Skeletal muscle cell (primary cell): ENCODE measurements around the gene SCLY.
"Not testable (repeated sequence)": the region's sequence is repeated elsewhere in the genome, so short reads cannot be mapped to it uniquely, and the experiment has no call there.

Experiments
- DNase-seq: peaks from one replicate; pipeline ENCODE4 v3.0.0-alpha.2; 2010; ENCODE audit warnings: low read depth
- H3K4me3 ChIP-seq: 2 replicates; pipeline ENCODE4 v1.5.1; 2011; ENCODE audit warnings: low read depth, mild to moderate bottlenecking, control low read depth, low read length, moderate library complexity

The SCLY gene, protein sequence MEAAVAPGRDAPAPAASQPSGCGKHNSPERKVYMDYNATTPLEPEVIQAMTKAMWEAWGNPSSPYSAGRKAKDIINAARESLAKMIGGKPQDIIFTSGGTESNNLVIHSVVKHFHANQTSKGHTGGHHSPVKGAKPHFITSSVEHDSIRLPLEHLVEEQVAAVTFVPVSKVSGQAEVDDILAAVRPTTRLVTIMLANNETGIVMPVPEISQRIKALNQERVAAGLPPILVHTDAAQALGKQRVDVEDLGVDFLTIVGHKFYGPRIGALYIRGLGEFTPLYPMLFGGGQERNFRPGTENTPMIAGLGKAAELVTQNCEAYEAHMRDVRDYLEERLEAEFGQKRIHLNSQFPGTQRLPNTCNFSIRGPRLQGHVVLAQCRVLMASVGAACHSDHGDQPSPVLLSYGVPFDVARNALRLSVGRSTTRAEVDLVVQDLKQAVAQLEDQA

DNA sequence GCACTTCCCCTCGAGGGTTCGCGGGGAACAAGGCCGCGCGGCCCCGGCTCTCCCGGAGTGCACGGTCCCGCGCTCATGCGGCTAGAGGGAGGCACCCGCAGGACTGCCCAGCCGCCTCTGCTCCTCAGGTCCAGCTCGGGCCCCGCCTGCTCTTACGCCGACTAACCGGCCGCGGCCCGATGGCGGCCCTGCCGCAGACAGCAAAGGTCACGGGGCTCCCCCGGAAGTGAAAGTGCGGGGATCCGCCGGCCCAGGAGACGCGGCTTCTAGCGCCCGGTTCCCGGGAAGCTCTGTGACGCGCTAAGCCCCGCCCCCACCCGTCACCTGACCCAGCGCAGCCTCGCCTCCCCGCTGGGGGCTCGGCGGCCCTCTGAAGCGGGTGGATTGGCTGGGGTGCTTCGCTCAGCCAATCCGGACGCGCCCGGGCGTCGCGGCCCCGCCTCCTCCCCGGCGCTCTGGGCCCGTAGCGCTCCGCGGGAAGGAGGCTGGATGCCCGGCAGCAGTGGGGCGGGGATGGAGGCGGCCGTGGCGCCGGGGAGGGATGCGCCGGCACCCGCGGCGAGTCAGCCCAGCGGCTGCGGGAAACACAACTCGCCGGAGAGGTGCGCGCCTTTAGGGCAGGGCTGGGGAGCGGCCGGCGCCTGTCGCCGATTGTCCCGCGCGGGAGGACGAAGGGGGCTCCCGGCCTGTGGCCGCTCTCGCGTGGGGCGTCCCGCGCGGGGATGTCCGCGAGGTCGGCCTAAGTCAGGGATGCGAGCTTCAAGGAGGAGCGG is at the start of gene SCLY:
TSS of gene SCLY (plus strand) at position 460 of the 773 bp plus-strand sequence. CDS start at position 514, 54 bp downstream.
- peak; percentile 93 for DNase-seq
- peak within 1 kb of the TSS; percentile 96 for H3K4me3 ChIP-seq

DNA sequence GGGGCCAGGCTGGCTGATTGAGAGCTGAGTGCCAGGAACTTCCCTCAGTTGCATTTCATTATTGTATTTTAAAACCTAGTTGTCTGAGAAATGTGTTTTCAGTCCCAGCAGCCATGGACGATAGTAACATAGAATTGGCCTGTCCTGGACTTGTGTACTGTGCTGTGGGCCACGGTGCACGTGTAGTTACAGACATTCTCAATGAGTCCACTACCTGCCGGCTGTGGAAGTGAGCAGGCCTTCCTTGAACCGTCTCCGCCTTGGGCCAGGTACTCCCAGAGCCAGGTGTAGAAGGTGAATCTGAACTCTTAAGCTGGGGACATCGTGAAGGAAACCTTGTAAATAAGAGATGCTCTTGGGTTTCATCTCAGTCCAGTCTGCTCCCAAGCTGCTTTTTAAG is 47.0 kb upstream of the SCLY start:
- no peak overlapping the region for H3K4me3 ChIP-seq
- DNase-seq = no peak

DNA sequence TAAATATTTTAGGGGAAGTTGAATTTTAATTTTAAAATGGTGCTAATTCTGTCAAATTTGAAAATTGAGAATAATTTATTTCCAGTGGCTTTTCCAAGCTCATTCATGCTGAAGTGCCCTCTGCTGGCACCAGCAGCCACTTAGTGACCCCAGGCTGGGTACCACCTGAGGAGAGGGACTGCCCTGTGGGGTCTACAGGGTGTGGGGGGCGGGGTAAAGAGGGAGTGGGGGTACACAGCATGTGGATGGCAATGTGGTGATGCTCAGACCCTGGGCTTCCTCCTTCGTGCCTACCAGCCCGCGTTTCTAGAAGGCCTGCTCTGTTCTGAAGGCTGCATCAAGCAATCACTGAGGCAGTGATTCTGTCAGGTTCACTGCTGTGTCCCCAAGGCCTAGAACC is 45.1 kb upstream of the SCLY start:
- H3K4me3 ChIP-seq = no peak overlapping the region
- DNase-seq = no peak

DNA sequence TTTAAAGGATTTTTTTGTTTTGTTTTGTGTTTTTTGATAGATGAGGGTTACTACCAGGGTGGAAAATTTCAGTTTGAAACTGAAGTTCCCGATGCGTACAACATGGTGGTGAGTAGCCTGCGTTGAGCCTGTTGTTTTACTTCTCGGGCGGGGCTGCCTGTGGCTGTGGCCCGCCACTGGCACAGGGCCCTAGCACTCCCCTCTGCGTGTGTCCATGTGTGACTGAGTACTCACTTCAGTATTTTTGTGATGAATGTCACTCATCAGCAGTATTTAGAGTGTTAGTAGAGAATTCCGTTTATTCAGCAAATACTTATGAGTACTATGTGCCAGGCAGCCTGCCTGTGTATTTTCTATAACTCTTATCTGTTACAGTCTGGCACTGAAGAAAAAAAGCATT is 44.3 kb upstream of the SCLY start:
- H3K4me3 ChIP-seq = no peak overlapping the region
- DNase-seq = no peak

DNA sequence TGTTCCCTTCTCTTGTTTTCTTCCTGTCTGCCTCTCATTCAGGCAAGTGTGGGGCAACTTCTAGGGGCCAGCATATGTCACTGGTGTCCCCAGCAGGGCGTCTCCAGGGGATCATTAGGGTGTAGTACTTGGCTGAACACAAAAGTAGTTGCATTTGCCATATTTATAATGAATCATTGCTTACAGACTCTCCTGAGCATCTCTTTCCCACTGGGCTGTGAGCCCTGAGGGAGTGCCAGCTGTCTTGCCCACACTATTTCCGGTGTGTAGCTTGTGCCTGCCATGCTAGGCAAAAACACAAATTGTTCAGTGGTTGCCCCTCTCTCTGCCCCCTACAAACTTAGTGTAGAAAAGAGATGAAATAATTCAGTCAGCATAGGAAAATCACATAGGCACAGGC is 40.8 kb upstream of the SCLY start:
- no peak for DNase-seq
- no peak overlapping the region for H3K4me3 ChIP-seq

DNA sequence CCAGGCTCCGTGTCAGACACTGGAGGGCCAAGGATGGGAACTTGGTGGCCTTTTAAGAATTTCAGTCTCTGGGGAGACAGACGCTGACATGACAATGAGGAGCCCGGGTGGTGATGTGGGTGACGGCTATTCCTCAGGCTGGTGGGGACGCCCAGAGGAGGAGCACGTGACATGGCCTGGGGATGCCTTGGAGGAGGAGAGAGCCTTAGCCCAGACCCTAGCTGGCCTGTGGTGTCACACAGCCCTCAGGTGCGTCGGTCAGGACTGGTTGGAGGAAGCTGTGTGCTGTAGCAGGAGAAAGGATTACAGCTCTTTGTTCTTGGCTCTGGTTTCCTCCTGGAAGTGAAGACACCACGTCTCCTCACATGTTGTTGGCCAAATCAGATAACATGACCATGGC is 40.0 kb upstream of the SCLY start:
- H3K4me3 ChIP-seq = no peak overlapping the region
- no peak for DNase-seq

DNA sequence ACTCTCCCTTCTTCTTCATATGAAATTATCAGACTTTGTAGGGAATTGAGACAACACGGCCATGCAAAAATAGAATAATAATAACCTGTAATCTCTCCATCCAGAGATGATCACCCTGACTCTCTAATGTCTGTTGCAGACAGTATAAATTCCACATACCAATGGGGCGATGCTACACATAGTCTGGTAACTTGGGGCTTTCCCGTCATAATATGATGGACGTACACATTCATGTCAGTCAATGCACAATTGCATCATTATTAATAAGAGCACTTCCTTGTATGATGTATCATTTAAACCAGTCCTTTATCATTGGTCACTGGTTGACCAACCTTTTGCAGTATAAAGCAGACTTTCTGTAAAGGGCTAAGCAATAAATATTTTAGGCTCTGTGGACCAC is 39.5 kb upstream of the SCLY start:
- no peak for DNase-seq
- no peak overlapping the region for H3K4me3 ChIP-seq

DNA sequence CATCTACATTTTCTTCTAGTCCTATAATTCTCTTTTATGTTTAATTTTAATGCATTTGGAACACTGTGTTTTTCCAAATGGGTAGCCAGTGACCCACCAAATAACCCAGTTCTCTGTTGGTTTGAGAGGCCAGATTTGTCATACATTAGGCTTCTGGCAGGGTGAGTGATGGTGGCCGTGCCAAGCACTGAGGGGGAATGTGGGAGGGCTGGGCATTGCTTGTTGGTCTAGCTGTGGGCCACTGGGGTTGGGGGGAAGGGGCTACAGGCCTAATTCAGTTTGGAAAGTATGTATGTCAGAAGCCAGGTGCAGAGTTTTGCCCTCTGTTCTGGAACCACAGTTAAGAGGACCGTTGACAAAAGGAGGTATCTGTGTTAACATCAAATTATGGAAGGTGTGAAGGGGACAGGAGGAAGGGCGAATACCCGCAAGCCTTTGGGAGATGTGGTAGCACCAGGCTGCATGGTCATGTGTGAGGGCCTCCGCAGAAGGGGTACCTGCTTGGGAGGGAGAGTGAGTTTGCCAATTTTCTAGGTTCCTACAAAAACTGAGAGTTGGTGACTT is 38.1 kb upstream of the SCLY start:
- no peak for DNase-seq
- H3K4me3 ChIP-seq = no peak overlapping the region

DNA sequence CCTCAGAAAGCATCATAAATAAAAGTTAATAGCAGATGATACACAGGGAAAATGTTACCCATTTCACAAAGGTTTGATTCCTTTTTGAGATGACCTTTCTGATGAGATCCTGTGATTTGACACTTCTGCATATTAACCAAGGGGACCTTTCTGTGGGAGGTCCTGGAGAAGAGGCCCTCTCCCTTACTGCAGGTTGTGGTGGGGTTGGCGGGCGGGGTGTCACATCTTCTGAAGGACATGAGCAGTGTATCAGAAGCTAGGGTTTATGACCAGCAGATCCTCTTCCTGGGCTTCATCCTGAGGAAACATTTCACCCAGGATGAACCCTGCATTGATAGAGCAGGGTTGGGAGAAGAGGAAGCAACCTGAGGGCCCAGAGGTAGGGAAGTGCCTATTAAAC is 37.2 kb upstream of the SCLY start:
- DNase-seq = no peak
- H3K4me3 ChIP-seq = no peak overlapping the region

DNA sequence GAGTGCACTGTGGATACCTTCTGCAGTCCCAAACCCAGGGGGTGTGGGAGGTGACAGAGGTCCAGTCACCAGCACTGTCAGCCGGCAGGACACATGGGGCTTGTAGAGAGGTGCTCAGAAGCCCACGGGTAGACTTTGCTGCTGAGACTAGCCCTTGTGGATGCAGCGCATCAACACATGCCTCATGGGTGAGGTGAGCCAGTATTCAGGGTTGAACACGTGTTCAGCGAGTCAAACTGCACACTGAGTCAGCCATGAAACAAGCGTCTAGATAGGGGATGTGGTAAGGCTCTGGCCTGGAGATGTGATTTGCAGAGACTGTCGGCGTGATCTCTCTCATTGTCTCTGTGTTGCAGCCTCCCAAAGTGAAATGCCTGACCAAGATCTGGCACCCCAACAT is 35.8 kb upstream of the SCLY start:
- DNase-seq = peak; percentile 31
- H3K4me3 ChIP-seq = no peak overlapping the region

DNA sequence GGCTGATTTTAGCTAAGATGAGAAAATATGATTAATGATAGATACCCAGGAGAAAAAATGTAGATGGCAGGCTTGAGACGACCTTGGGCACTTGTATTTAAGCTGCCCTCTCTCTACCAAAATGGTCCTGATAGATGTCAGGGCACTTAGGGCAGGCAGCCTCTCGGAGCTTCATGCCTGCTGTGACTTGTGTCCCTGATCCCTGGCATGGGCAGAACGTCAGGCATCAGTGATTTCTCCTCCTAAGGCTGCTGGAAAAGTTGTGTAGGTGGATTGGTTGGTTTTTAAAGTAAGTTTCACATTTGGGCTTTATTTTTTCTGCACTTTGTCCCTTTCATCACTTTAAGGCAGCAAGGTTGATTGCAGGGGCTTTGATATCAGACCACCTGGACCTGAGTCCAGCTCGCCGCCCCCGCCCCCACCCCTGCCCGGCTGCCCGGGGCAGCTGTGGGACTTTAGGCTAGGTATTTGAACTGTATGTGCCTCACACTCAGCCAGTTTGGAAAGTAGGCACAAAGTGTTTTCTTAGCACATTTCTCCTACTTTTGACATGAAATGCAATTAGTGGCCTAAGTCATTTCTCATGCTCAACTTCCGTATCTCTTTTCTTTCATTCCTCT is 35.0 kb upstream of the SCLY start:
- DNase-seq = no peak
- no peak overlapping the region for H3K4me3 ChIP-seq

DNA sequence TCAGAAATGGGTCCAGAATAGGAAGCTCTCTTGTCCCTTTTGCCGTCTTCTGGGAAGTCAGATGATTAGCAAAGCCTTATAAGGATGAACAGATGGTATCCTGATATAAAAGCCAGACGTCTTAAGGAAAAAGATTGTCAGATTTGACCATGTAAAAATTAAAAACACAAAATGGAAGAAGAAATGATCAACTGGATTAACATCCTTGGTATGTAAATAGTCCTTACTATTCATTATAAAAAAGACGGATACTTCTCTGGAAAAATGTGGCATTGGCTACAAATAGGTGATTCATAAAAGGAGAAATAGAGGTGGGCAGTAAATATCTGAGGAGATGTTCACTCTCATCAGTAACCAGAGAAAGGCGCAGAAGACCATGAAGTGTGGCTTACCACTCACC is 33.7 kb upstream of the SCLY start:
- DNase-seq = no peak

DNA sequence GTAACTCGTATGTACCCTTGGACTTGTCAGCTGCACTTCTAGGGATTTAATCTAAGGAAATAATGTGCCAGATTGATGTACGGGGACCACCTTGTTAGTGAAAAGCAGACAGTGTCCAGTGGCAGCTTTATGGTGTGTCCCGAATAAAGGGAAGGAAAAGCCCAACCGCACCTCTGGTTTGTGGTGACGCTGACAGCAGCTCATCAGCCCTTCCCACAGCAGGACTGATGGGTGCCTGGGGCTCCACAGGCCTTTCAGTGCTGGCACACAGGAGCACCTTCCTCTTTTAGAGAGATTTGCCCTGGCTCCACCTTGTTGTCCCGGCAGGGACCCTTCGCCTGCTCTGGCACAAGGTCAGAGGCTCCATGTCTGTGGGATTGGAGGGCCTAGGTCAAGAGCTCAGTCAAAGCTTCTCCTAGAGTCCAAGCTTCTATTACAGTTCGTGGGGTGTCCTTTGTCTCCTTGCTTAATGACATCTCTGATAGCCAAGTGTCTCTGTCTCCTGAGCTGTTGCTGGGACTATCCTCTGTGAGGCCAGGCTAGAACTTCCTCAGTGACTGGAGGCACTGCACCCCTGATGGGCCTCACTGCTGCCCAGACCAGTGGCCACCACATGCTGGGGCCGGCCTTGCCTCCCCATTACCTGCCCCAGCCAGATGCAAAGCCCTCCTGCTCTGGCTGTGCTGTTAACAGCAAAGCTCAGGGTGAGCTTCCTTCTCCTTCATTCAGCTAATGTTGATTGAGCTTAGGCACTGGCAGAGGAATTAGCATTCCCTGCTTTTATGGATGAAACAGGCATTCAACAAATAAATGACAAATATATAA is 33.0 kb upstream of the SCLY start:
- DNase-seq = no peak
- H3K4me3 ChIP-seq = no peak overlapping the region

More for the DNA sequence above, 33.7 kb upstream of the SCLY start:
- H3K4me3 ChIP-seq = no peak overlapping the region

DNA sequence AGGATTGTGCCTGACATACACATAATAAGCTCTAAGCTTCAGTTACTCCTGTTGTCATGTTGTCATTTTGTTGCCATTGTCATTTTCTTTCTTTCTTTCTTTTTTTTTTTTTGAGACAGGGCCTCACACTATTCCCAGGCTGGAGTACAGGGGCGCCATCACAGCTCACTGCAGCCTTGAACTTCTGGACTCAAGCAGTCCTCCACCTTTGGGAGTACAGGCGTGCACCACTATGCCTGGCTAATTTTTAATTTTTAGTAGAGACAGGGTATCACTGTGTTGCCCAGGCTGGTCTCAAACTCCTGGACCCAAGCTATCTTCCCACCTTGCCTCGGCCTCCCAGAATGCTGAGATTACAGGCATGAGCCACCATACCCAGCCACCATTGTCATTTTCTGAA is 30.9 kb upstream of the SCLY start:
- H3K4me3 ChIP-seq = no peak overlapping the region
- DNase-seq = no peak

DNA sequence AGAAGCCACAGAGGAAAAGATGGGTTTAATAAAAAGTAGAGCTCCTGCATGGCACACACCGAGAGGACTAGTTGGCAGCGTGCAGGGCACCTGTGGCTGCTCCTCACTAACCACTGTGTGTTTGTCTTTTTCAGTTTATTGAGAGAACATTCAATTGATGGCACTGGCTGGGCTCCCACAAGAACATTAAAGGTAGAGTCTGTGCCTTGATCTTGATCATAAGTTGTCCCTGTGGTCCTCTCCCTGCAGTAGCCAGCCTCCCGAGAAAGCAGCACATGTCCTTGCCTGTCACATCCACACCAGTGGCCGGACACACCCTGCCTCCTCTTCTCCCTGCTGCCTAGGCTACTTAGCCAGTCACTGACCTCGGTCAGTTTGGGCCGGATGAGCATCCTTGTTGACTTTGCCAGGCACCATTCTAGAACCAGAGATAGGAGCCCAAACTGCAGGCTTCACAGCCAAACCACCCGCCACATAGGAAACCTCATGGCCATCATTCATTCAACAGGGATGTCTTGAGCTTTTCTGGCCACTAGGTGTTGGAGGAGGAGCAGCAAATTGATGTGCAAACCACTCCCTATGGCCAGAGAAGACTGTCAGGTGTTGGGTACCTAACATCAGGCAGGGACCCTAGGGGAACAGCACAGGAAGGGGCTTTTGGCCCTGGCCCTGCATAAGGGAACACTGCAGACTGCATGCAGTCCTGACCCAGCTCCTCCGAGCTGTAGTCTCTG is 30.2 kb upstream of the SCLY start:
- no peak overlapping the region for H3K4me3 ChIP-seq
- no peak for DNase-seq

DNA sequence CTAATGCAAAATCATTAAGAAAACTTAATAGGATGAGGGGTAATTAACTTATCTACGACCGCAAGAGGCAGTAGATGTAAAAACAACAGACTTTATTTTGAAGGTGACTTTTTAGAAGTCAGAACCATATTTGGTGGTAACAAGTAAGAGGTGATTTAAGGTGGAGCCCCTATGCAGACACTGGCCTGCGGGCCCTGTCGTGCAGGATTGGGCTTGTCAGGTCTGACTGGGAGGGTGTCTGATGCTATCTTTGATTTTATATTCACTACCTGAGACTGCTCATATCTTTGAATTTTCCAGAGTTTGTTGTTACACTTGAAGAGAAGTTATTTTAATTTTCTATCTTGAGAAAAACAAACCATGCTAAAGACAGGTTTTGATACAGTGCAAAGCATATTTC is 29.1 kb upstream of the SCLY start:
- no peak for DNase-seq
- no peak overlapping the region for H3K4me3 ChIP-seq

DNA sequence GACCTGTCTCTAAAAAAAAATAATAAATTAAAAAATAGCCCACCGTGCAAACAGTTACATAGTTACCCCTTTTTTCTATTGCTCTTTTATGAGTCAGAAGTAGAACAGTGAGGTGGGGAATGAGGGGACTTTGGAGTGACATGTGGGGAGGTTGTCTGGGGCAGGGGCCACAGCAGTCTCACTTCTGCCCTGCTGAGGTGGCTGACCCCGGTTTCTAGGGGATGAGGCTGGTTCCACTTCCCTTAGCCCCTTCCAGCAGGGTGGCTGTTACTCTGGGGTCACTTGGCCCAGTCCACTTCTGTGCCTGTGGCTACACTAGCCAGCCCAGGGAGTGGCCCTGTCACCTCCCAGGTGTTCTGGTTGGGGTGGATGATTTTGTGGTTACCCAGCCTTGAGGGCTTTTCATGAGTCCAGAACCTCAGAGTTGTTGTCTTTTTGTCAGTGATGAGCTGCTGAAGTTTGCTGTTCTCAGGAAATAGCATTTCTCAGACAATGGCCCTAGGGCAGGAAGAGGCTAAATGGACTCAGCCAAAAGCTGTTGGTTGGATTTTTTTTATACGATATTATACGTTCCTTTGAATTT is 28.0 kb upstream of the SCLY start:
- no peak overlapping the region for H3K4me3 ChIP-seq
- no peak for DNase-seq

DNA sequence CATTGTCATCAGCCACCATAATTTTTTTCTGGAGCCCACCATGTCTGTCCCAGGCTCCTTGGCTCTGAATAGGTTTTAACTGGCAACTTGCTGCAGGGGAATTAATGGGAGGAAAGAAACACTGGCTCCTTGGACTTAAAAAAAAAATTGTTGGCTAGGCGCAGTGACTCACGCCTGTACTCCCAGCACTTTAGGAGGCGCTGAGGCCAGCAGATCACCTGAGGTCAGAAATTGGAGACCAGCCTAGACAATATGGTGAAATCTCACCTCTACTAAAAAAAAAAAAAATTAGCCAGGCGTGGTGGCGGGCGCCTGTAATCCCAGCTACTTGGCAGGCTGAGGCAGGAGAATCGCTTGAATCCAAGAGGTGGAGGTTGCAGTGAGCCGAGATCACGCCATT is 26.8 kb upstream of the SCLY start:
- DNase-seq, H3K4me3 ChIP-seq: not testable (repeated sequence)
